HG03045 (cell line): ENCODE measurements around the gene ATG12.
"Not testable (repeated sequence)": the region's sequence is repeated elsewhere in the genome, so short reads cannot be mapped to it uniquely, and the experiment has no call there.

Experiments used
- ATAC-seq: cut with Tn5 transposase; IDR thresholded peaks from one replicate; pipeline ENCODE4 v1.9.1; 2021; ENCODE audit warnings: mild to moderate bottlenecking, moderate library complexity; ENCODE audit not compliant: unreplicated experiment

ATG12 gene

GRCh38 chr5:115841382-115842088, at the start of gene ATG12, which contains the start of gene AP3S1:
Gene ATG12 (minus strand): TSS chr5:115841565. CDS start chr5:115841552, 13 bp downstream.
Gene AP3S1 (plus strand): TSS chr5:115841935. CDS start chr5:115842038, 103 bp downstream.
- ATAC-seq: peak; percentile 86

- ATAC-seq: no peak
These were observed 46.7 kb upstream of the ATG12 start for GRCh38 chr5:115888027-115888426.

- ATAC-seq: not testable (repeated sequence)
These were observed 43.8 kb upstream of the ATG12 start for GRCh38 chr5:115885208-115885607.

GRCh38 chr5:115884704-115885103, 43.3 kb upstream of the ATG12 start:
- ATAC-seq: no peak

GRCh38 chr5:115882434-115882833, 41.1 kb upstream of the ATG12 start:
- not testable (repeated sequence) for ATAC-seq

- ATAC-seq: not testable (repeated sequence)
These were observed 36.0 kb upstream of the ATG12 start for GRCh38 chr5:115877342-115877741.

GRCh38 chr5:115875447-115875846, 34.1 kb upstream of the ATG12 start:
- no peak for ATAC-seq

- no peak for ATAC-seq
These were observed 32.0 kb upstream of the ATG12 start for GRCh38 chr5:115873392-115873791.

GRCh38 chr5:115872447-115872846, 31.1 kb upstream of the ATG12 start:
- no peak for ATAC-seq

- no peak for ATAC-seq
These were observed 28.0 kb upstream of the ATG12 start for GRCh38 chr5:115869256-115869795.

GRCh38 chr5:115859378-115859777, 18.0 kb upstream of the ATG12 start:
- no peak for ATAC-seq

GRCh38 chr5:115858396-115858795, 17.0 kb upstream of the ATG12 start:
- no peak for ATAC-seq

- ATAC-seq: no peak
These were observed 16.4 kb upstream of the ATG12 start for GRCh38 chr5:115857626-115858349.

GRCh38 chr5:115857057-115857479, 15.7 kb upstream of the ATG12 start:
- no peak for ATAC-seq

GRCh38 chr5:115855959-115856358, 14.6 kb upstream of the ATG12 start:
- ATAC-seq: no peak

- no peak for ATAC-seq
These were observed 12.8 kb upstream of the ATG12 start for GRCh38 chr5:115854139-115854538.

- ATAC-seq: no peak
These were observed 9.5 kb upstream of the ATG12 start for GRCh38 chr5:115850744-115851416.

GRCh38 chr5:115849258-115849798, 8.0 kb upstream of the ATG12 start:
- no peak for ATAC-seq

GRCh38 chr5:115847290-115847689, 5.9 kb upstream of the ATG12 start:
- no peak for ATAC-seq

GRCh38 chr5:115844321-115844817, 3.0 kb upstream of the ATG12 start:
- ATAC-seq: no peak
